GM10847 (cell line): ENCODE results near the gene MIS18BP1.

Experiments
- POLR2A ChIP-seq: IDR thresholded peaks from 2 replicates; pipeline ENCODE4 v1.6.1; 2011; ENCODE audit not compliant: insufficient read length; ENCODE audit errors: extremely low read depth

MIS18BP1 gene

GRCh38 chr14:45251912-45252311 is 1.1 kb downstream of the MIS18BP1 start:
- no peak for TF ChIP-seq POLR2A

DNA sequence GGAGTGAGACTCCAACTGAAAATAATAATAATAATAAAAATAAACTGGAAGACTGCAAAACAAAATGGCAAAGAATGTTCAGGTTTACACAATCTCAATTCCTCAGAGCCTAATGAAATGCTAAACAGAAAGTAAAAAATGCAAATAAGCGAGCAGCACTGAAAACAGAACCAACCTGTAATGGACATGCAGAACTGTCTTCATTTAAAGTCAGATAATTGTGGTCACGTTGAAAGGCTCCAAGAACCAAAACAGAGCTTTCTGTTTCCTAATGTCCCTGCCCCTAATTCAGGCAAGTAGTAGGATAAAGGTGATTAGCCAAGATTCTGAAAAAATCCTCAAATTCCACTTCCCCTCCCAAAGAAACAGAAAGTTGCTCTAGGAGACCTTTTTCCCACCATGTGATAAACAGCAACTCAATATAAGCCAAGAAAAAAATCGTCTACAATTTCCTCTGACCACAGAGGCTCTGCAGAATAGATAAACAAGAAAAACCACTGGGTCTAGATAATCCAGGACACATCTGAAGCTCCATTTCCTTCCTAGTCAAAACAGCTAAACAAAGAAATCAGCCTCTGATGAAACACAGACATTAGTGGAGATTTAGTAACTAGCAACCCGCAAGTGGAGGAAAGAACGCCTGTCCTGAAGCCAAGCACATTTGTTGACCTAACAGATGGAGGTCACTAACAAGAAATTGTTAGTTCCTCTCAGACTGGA is 3.0 kb downstream of the MIS18BP1 start:
- no peak for TF ChIP-seq POLR2A

- no peak for TF ChIP-seq POLR2A
Observed at GRCh38 chr14:45247427-45247826, 5.6 kb downstream of the MIS18BP1 start.

DNA sequence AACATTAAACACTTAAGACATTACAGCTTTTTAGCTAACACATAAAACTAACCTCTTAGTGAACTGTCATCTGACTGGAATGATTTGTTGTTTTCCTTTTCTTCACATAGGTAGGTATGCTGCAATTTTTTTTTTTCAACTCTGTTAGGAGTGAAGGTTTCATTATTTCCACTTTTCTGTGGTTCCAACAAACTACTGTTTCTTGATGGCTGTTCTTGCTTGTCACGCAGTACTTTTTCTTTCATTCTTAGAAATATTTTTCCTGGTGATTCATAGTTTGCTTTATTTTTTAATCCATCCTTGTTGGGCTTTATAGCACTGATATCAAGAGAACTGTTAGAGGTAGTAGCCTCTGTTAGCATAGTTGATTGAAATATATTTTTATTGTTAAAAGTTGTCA is 6.3 kb downstream of the MIS18BP1 start:
- no peak for TF ChIP-seq POLR2A

GRCh38 chr14:45246151-45246550 is 6.9 kb downstream of the MIS18BP1 start:
- no peak for TF ChIP-seq POLR2A

DNA sequence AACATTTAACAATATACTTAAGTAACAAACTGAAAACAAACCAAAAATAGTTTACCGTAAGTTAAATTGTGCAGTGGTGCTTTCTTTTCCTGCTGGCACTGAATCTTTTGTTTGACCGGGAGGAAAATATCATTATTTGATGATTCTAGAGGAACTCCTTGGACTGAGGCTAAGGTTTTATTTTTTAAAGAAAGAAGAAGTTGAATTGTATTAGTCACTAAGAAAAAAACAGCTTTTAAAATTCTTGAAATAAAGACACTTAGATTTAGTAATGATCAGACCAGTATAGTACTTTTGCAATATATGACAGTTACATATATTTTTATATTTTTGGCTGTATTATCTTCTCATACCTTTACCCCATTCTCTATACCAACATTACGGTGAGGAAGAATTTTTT is 10.3 kb downstream of the MIS18BP1 start:
- no peak for TF ChIP-seq POLR2A

GRCh38 chr14:45238988-45239387 is 14.0 kb downstream of the MIS18BP1 start:
- no peak for TF ChIP-seq POLR2A

- no peak for TF ChIP-seq POLR2A
Observed at GRCh38 chr14:45227566-45227965, 25.4 kb downstream of the MIS18BP1 start.

DNA sequence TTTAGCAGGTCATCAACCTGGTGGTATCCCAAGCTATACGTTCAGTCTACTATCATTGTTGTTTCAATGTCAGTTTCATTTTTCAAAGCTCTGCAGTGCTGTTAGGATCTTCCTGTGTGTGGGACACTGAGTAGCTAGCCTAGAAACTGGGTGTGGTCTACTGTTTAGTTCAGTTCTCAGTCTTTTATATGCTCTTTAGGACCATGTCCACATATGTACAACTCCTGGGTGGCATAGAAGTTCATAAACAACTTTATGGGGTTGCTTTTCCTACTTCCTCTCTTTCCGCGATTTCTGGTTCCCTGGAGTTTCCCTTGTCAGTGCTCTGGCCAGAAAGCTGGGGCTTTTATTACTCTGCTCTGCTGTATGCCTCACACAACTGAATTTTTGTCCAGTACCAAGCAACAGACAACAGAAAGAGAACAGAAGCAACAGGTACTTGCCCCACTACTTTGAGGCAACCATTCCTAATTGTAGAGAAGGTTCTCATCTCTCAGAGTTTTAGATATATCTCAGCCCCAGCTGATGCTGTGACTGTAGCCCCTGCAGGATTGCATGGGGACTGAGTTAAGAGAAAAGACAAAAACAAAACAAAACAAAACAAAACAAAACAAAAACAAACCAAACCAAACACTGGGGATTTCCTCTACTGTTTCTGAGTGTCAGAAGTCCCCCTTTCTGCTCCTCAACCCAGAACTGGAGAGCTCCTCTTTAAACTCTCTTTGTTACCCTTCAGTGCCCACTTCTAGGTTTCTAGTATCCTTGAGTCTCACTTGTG is 30.3 kb downstream of the MIS18BP1 start:
- TF ChIP-seq POLR2A: no peak

GRCh38 chr14:45212231-45212630 is 40.8 kb downstream of the MIS18BP1 start:
- TF ChIP-seq POLR2A: no peak

DNA sequence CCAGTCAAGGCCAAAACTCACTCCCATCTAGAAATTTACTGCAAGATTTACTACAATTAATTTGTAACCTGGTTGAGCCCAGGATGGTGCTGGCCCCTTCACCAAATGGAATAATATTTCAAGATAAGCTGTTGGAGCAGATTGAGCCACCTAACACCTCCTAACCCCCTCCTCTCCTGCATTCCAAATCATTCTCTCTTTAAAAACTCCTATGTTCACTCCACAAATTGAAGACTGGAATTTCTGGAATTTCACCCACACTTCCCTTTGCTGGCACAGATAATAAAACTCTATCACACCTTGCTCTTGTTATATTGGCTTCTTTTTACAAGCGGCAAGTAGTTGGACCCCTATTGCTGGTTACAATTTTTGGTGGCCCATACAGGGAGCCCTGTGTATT is 41.7 kb downstream of the MIS18BP1 start:
- TF ChIP-seq POLR2A: no peak

- no peak for TF ChIP-seq POLR2A
Observed at GRCh38 chr14:45210159-45210558, 42.8 kb downstream of the MIS18BP1 start.

GRCh38 chr14:45204241-45204640 is 48.8 kb downstream of the MIS18BP1 start:
- no peak for TF ChIP-seq POLR2A

DNA sequence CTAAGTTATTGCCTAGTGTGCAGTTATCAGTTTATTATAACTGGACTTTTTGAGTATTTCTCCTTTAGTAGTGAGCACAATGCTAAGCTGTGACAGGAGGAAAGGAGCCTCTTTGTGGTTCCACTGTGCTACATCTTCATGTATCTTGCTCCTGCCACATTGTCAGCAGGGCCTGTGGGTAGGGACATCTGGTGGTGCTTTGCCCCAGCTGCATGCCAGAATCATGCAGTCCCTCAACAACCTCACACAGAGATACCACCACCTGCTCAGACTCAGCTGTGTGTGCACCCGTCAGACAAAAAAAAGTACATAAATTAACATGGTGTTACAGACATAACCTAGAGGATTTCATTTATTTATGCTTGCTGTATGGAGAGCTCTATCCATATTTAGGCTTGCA is 51.1 kb downstream of the MIS18BP1 start:
- no peak for TF ChIP-seq POLR2A

DNA sequence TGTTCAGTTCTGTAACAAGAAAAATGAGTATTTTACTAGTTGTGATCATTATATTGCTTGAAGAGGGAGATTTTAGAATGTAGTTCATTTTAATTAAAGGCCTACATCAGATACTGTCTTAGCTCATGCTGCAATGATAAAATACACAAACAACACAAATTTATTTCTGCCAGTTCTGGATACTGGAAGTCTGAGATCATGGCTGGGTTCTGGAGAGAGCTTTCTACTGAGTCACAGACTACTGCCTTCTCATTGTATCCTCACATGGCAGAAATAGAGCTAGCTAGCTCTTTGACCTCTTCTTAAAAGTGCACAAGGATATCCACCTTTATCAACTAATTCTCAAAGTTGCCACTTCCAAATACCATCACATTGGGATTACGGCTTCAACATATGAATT is 53.8 kb downstream of the MIS18BP1 start:
- TF ChIP-seq POLR2A: no peak

DNA sequence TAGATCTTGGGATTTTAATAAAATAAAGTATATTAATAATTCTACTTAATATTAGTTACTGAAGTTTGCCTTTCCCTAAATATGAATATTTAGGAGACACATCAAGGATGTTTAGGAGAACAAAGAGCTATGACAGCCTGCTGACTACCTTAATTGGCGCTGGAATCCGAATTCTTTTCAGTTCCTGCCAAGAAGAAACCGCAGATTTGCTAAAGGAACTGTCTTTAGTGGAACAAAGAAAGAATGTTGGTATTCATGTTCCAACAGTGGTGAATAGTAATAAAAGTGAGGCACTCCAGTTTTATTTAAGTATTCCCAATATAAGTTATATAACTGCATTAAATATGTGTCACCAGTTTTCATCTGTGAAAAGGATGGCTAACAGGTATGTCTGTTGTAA is 54.5 kb downstream of the MIS18BP1 start:
- no peak for TF ChIP-seq POLR2A

GRCh38 chr14:45194964-45195363 is 58.0 kb downstream of the MIS18BP1 start:
- TF ChIP-seq POLR2A: no peak
